GM18508 (cell line): ENCODE data around the gene ZNF783.
"Not testable (repeated sequence)": the region's sequence is repeated elsewhere in the genome, so short reads cannot be mapped to it uniquely, and the experiment has no call there.

ENCODE experiments used
- ATAC-seq: cut with Tn5 transposase; IDR thresholded peaks from one replicate; pipeline ENCODE4 v1.9.1; 2021; ENCODE audit warnings: moderate number of reproducible peaks; ENCODE audit not compliant: insufficient read depth, unreplicated experiment

Gene ZNF783

DNA sequence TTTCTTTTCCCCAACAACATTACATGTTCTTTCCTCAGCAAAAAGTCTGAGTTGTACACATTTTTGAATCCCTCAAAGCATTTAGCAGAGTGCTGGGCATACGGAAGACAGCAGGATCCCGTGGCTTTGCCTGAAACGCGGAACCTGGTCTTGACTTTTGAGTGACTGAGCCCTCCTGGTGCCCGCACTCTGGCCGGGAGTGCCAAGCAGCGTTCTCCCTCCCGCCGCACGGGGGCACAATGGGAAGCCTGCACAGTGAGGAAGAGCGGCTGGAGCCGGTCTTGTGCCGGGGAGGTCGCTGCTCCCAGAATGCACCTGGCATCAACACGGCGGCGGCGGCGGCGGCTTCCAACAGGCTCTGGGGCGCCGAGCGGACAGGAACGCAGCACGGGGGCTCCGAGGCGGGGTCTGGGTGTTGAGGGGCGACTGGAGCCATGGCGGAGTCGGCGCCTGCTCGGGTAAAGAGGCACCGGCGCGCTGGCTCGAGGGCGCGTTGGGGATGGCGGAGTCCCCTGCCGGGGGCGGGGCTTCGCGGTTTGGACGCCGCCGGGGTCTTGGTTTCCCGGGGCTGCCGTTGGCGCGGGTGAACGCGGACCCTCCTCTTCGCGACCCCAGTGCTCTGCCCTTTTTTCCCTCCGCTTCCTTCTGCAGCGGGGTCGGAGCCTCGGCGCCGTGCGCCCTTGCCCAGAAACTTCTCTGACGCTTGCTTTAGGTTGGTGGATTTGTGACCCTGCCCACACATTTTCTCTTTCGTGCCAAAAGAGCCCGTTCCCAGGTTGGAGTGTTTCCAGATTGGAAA, 22.5 kb upstream of the ZNF783 start, which contains the start of gene ZNF212:
ZNF212 (plus strand) TSS at position 307 of the 799 bp plus-strand sequence; CDS start at position 435, 128 bp downstream.
- ATAC-seq = peak; percentile 99

DNA sequence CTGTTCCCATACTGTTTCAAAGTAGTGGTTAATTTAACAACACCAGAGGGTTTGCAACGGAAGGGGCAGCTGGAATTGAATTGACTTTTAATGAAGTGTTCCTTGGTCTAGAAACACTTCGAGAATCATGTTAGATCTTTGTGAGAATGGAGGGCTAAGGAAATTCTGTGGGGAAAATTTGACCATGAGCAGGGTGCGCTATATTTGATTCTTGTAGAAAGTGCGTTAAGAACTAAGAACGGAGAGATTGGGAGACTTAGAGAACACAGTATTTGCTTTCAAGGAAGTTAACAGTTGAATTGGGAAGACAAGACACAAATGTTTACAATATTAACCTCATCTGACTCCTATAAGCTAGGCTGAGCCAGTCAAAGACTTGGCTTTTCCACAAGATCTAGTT, 21.4 kb upstream of the ZNF783 start:
- ATAC-seq = no peak

DNA sequence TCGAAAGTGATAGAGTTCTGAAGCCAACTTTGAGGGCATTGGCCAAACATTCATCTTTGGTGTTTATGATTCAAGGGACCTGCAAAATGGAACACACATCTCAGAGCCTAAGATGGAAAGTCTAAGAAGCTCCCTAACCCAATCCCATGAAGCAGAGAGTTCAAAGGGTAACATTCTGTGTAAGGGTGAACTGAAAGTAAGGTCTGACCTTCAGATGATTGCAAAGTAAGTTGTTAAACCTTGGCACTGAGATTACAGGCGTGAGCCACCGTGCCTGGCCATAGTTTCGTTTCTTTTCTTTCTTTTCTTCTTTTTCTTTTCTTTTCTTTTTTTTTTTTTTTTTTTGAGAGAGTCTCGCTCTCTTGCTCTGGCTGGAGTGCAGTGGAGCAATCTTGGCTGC, 20.3 kb upstream of the ZNF783 start:
- no peak for ATAC-seq

DNA sequence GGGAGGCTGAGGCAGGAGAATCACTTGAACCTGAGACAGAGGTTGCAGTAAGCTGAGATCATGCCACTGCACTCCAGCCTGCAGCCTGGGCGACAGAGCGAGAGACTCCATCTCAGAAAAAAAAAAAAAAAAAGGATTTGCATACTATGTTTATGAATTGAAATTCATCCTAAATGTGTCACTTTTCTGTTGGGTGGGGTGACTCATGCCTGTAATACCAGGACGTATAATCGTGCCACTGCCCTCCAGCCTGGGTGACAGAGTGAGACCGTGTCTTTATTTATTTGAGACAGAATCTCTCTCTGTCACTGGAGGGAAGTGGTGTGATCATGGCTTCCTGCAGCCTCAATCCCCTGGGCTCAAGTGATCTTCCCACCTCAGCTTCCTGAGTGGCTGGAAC, 16.8 kb upstream of the ZNF783 start:
- ATAC-seq = no peak

DNA sequence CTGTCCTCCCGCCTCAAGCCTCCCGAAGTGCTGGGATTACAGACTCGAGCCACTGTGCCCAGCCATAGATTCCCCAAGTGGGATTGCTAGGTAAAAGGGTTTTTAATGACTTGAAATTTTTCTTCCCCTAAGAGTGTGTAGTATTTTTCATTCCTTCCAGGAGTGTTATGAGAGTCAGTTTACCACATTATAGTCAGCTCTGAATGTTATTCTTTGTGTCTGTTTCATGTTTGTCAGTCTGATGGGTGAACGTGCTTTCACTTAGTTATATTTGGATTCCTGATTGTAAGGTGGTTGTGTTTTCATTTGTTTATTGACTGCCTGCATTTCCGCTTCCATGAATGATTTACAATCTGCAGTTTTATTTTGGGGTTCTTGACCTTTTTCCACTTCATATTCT, 16.3 kb upstream of the ZNF783 start:
- no peak for ATAC-seq

DNA sequence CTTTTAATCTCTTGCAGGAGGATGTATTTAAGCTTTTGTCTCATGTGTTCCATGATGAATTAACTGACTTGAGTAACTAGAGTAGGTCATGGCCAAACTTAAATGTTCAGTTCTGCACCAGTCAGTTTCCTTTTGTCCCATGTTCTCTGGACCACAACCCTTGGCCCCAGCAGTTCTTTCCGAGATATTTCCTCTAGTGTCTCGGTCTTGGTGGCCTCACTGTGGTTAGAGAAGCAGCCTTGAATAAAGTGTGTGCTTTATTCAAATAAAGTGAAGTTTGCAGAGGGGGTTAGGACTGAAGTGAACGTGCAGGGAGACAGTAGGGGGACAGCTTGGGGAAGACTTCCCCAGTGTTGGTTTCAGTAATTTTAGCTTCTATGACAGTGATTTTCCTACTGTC, 13.2 kb upstream of the ZNF783 start:
- no peak for ATAC-seq

DNA sequence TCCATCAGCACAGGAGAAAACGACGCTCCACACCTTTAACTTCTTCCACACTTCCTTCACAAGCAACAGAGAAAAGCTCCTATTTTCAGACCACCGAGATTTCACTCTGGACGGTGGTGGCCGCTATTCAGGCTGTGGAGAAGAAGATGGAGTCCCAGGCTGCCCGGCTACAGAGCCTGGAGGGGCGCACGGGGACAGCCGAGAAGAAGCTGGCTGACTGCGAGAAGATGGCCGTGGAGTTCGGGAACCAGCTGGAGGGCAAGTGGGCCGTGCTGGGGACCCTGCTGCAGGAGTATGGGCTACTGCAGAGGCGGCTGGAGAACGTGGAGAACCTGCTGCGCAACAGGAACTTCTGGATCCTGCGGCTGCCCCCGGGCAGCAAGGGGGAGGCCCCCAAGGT, 11.8 kb upstream of the ZNF783 start:
- ATAC-seq = not testable (repeated sequence)

DNA sequence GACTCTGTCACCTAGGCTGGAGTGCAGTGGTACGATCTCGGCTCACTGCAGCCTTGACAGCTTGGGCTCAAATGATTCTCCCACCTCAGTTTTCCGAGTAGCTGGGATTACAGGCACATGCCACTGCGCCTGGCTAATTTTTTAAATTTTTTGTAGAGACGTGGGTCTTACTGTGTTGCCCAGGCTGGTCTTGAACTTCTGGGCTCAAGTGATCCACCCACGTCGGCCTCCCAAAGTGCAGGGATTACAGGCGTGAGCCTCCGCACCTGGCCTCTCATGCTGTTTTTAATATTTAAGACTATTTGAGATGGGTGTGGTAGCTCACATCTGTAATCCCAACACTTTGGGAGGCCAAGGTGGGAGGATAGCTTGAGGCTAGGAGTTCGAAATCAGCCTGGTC, 10.5 kb upstream of the ZNF783 start:
- ATAC-seq = not testable (repeated sequence)

DNA sequence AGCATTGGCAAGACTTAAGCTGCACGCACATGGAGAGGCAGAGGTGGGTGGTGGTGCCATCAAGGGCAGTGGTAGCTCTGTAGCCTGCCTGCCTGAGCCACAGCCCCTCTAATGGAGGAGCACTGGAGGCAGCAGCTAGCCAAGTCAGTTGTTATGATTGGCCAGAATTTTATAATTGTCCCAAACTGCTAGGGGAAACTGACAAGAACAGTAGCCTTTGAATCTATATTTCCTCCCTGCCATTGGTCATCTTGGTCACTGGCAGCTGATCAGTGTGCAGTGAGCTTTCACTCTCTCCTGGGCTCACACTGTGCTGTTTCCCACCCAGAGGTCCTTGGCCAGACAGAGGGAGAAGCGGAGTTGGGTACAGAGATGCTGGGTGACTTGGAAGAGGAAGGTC, 9.6 kb upstream of the ZNF783 start:
- no peak for ATAC-seq

DNA sequence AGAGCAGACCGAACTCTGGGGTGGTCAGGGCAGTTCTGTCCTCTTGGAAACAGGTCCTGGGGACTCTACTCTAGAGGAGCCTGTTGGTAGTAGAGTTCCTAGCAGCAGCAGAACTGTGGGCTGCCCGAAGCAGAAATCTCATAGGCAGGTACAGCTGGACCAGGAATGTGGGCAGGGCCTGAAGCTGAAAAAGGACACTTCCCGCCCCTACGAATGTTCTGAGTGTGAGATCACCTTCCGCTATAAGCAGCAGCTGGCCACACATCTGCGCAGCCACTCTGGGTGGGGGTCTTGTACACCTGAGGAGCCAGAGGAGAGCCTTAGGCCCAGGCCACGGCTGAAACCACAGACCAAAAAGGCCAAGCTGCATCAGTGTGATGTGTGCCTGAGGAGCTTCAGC, 8.3 kb upstream of the ZNF783 start:
- ATAC-seq = no peak

DNA sequence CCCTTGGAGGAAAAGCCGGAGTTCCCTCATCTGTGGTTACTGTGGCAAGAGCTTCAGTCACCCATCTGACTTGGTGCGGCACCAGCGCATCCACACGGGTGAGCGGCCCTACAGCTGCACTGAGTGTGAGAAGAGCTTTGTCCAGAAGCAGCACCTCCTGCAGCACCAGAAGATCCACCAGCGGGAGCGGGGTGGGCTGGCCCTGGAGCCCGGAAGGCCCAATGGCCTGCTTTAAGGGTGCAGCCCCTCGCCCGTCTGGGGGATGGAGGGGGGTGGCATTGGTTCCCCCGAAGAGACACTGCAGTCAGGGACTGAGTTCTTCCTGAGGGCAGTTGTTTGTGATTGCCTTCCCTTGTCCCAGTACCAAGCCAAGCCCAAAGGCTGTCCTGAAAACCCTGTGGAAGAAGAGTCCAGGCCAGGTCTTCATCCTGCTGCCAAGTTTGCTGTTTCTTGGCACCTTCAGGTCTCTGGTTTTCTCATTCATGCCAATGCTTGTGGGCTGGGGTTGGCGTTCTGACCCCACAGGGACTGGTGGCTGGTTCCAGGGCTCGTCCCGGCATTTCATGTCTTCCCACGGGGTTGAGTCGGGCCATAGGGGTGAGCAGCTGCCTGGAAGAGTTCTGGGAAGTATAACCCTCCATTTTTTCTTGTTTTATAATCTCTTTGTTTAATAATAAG, 7.7 kb upstream of the ZNF783 start:
- ATAC-seq = no peak

DNA sequence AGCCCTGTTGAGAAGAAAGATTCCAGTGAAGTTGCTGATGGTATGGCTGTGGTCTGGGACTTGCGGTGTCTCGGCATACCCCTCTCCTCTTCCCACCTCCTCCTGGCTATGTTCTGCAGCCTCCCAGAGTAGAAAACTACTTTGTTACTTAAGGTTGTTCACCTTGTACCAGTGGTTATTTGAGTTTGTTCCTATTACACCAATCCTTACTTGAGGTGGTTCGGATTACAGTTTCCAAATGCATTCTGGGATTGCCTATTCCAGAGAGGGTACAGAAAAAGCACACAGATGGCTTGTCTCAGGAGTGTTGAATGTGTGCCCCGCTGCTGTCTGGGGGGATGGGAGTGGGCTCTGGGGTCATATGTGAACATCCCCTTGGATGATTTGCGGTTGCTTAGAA, 6.8 kb upstream of the ZNF783 start:
- no peak for ATAC-seq

DNA sequence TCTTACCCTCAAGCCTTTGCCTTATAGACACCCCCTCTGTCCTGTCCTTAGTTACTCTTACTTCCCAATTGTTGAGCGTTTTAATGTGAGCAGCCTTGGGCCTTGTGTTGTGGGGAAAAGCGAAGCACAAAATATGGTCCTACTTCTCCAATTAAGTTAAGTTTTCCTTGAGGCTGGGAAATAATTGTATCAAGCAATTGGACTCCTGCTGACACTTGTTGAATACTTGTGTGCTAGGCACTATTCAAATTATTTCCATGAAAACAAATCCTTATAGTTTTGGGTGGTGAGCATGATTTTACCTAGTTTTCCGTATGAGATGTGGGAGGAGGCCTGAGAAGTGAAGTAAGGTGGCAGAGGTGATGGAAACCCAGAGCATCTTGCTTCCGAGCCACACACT, 5.4 kb upstream of the ZNF783 start:
- ATAC-seq = no peak

DNA sequence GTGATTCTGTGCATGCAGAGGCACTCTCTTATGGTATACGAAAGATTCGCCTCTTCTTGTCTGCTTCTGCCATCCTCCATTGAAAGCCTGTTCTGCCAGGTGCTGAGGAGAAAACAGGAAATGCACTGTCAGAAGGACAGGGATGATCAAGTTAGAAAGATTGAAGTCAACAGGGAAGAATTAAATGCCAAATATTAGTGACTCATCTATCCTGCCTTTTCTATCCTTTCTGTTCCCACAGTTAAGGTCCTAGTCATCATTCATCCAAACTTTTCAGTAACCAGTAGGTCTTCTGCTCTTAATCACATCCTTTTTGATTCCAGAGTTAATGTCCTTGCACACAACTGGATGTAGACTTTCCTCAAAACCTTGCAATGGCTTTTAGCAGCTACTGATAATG, 4.8 kb upstream of the ZNF783 start:
- ATAC-seq = no peak

DNA sequence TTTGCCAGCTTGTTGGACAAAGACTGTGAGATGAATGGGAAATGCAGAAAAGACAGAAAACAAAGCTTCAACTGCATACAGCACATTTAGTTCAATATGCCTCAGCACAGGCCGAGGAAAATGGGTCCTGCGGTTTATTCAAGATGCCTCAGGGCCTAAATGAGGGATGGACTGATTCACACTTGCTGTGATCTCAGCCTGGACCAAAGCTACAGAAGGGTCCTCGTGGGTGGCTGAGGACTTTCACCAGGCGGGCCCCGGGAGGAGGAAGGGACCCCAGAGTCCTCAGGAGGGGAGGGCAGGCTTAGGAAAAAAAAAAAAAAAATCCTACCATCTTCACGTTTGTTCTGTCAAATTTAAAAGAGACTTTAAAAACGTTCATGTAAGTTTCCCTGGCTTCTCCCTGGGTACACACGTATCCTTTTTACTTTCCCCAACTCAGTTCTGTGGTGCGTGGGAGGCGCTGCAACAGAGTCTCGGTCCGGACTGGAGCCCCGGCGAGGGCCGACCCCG, 624 bp upstream of the ZNF783 start:
- peak; percentile 22 for ATAC-seq

DNA sequence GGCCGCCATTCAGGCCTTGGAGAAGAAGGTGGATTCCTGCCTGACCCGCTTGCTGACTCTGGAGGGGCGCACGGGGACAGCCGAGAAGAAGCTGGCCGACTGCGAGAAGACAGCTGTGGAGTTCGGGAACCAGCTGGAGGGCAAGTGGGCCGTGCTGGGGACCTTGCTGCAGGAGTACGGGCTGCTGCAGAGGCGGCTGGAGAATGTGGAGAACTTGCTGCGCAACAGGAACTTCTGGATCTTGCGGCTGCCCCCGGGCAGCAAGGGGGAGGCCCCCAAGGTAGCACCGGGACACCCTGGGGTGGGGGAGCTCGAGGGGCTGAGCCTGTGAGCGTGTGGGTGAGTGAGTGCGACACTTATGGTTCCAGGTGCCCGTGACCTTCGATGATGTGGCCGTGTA, 4.5 kb downstream of the ZNF783 start:
- no peak for ATAC-seq

DNA sequence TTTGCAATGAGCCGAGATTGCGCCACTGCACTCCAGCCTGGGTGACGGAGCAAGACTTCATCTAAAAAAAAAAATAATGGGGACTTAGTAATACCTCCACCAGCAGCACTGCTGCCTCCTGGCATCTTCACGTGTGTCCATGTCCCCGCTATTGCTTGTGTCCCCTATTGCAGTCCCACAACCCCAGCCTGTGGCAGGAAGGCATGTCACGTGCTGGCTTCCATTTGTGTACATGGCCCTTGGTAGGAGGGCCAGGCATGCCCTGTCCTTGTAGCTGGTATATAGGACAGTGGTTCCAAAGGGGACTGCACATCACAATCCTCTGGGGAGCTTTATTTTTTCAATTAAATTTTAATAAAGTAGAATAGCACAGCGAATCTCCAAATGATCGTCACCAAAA, 5.7 kb downstream of the ZNF783 start:
- no peak for ATAC-seq

DNA sequence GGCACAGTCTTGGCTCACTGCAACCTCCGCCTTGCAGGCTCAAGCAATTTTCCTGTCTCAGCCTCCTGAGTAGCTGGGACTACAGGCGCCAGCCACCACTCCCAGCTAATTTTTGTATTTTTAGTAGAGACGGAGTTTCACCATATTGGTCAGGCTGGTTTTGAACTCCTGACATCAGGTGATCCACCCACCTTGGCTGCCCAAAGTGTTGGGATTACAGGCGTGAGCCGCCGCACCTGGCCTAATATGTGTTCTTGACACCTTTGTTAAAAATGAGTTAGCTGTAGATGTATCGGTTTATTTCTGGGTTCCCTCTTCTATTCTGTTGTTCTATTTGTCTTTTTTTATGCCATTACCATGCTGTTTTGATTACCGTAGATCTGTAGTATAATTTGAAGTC, 12.4 kb downstream of the ZNF783 start:
- not testable (repeated sequence) for ATAC-seq

DNA sequence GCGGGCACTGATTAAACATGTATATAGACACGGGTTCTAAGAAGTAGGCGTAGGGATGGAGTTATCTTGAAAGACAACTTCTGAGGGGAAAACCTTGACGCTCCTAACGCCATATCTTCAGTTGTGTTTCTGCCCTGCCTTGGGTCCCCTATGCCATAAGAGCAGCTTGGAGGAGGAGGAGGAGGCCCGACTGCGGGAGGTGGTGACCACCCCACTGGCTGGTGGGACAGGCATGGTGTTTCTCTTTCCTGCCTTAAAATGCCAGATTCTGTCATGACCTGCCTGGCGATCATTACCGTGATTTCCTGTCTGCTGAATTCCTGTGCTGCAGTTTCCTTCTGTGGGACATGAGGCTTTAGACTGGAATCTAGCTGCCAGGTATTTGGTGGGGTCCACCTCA, 15.9 kb downstream of the ZNF783 start:
- ATAC-seq = no peak

DNA sequence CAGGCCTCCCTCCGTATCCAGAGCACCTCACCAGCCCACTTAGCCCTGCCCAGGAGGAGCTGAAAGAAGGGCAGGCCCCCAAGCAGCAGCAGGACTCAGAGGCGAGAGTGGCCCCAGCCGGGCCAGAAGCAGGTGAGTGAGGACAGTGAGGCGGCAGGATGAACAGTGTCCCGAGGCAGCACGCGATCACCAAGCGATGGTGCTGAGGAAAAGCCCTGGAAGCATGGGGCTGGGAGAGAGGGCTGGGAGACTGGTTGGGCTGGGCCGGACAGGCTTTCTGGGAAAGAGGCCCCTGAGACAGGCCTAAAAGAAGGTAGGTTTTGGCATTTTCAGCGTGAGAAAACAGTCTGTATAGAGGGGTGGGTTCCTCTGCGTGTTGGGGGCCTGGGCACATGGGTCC, 16.4 kb downstream of the ZNF783 start:
- no peak for ATAC-seq

DNA sequence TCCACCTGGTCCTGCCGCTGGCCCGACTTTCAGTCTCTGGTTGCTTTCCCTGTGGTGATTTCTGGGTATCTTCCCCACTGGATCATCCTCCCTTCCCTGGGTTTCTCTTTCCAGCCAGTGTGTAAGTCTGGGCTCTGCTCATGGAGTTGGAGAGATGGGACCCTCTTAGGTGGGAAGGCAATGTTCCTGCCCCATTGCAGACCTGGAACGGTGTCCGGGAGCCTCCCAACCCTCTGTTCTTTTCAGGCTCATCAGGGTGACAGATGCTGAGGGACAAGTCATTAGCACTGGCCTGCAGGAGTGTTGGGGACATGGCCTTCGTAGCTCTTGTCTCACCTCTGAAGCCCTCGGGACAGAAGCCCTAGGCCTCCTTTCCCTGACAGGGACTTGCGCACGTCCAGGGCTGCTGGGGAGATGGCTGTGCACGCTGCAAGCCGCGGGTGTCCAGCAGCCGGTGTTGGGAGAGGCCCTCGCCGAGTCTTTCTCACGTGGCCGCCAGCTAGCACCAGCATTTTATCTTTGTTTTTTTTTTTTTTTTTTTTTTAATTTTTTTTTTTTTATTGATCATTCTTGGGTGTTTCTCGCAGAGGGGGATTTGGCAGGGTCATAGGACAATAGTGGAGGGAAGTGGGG, 17.2 kb downstream of the ZNF783 start:
- ATAC-seq = no peak
